GM06990 (cell line): ENCODE measurements around the gene SPTBN4.
"Not testable (repeated sequence)": the region's sequence is repeated elsewhere in the genome, so short reads cannot be mapped to it uniquely, and the experiment has no call there.

ENCODE experiments used
- DNase-seq: peaks from one replicate; pipeline ENCODE4 v3.0.0-alpha.2; 2011; ENCODE audit not compliant: insufficient read length; ENCODE audit errors: extremely low read depth
- H3K27me3 ChIP-seq: replicated peaks from 2 replicates; pipeline ENCODE4 v1.6.0; 2011; ENCODE audit warnings: low read length; ENCODE audit not compliant: control insufficient read depth, insufficient read depth
- H3K36me3 ChIP-seq: 2 replicates; pipeline ENCODE4 v1.5.1; 2011; ENCODE audit warnings: low read length; ENCODE audit not compliant: control insufficient read depth, insufficient read depth
- H3K4me3 ChIP-seq: replicated peaks from 2 replicates; pipeline ENCODE4 v1.5.1; 2011; ENCODE audit warnings: low read depth, mild to moderate bottlenecking, control low read depth, low read length
- TF ChIP-seq, protein P1 (sequence below): IDR thresholded peaks from 2 replicates; pipeline ENCODE4 v1.5.1; 2011; ENCODE audit warnings: low read length, control low read depth, mild to moderate bottlenecking, inconsistent platforms; ENCODE audit not compliant: insufficient read depth, poor library complexity, severe bottlenecking

SPTBN4 gene

DNA sequence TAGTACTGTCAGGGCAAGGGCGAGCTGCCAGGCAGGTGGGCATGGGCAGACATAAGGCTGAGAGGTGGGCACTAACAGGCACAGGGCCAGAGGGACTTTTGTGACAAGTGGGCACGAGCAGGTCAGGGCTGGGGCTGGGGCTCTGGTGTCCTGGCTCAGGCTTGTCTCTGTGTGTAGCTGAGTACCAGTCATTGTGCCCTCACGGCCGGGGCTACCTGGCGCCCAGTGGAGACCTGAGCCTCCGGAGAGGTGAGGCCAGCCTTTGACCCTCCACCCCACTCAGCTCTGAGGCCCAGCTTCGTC lies 155.9 kb downstream of the SPTBN4 start:
- no peaks in the 10 kb centered on the region; the same call in 1 of the 2 replicates for H3K36me3 ChIP-seq

DNA sequence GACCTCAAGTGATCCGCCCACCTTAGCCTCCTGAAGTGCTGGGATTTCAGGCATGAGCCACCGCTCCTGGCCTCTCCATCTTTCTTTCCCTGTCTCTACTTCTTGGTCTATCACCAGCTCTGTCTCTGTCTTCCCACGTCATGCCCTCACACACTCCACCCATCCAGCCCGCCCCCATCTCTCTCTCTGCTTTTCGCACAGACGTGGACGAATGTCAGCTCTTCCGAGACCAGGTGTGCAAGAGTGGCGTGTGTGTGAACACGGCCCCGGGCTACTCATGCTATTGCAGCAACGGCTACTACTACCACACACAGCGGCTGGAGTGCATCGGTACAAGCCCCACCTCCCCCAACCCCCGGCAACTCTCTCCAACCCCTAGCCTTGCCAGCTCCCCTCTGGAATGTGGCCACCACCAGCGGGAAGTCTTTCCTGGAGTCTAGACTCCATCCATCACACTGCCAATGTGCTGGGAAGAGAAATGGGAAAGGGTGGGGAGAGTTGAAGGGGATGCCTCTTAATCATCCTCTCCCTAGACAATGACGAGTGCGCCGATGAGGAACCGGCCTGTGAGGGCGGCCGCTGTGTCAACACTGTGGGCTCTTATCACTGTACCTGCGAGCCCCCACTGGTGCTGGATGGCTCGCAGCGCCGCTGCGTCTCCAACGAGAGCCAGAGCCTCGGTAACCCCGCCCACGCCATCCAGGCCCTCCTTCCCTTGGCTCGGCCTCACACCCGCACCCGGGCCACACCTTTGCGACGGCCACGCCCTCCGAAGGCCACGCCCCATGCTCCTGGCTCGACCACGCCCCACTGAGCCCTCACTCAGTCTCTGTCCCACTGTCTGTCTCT lies 156.8 kb downstream of the SPTBN4 start:
- TF ChIP-seq, protein P1, sequence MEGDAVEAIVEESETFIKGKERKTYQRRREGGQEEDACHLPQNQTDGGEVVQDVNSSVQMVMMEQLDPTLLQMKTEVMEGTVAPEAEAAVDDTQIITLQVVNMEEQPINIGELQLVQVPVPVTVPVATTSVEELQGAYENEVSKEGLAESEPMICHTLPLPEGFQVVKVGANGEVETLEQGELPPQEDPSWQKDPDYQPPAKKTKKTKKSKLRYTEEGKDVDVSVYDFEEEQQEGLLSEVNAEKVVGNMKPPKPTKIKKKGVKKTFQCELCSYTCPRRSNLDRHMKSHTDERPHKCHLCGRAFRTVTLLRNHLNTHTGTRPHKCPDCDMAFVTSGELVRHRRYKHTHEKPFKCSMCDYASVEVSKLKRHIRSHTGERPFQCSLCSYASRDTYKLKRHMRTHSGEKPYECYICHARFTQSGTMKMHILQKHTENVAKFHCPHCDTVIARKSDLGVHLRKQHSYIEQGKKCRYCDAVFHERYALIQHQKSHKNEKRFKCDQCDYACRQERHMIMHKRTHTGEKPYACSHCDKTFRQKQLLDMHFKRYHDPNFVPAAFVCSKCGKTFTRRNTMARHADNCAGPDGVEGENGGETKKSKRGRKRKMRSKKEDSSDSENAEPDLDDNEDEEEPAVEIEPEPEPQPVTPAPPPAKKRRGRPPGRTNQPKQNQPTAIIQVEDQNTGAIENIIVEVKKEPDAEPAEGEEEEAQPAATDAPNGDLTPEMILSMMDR = no peak
- peak; percentile 48 for DNase-seq
- no peaks in the 10 kb centered on the region for H3K27me3 ChIP-seq
- no peaks in the 10 kb centered on the region; the same call in 1 of the 2 replicates for H3K36me3 ChIP-seq
- H3K4me3 ChIP-seq = no peak overlapping the region

More for the DNA sequence above, 155.9 kb downstream of the SPTBN4 start:
- no peak for DNase-seq
- TF ChIP-seq, protein P1 = no peak
- Histone ChIP-seq H3K27me3 (no peaks in the 10 kb centered on the region), H3K4me3 (no peak overlapping the region)

DNA sequence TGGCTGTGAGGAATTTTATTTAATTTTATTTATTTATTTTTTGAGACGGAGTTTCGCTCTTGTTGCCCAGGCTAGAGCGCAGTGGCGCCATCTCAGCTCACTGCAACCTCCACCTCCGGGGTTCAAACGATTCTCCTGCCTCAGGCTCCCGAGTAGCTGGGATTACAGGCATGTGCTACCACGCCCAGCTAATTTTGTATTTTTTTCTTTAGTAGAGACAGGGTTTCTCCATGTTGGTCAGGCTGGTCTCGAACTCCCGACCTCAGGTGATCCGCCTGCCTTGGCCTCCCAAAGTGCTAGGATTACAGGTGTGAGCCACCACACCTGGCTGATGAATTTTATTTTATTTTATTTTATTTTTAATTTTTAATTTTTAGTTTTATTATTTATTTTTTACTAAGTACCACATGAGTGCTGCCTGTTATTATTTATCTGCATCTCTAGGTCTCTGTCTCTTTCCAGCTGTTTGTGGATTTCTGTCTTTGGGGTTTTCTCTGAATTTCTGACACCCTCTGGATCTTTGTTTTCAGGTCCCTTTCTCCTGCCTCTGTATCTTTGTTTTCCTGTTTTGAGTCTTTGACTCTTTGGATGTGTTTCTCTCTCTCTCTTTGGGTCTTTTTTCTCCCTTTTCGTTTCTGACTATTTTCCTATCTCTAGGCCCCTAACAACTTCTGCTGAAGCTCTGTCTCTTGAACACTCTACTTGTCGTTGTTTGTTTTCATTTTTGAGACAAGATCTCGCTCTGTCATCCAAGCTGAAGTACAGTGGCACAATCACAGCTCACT lies 157.8 kb downstream of the SPTBN4 start:
- H3K4me3 ChIP-seq, DNase-seq, H3K27me3 ChIP-seq, H3K36me3 ChIP-seq: not testable (repeated sequence)

DNA sequence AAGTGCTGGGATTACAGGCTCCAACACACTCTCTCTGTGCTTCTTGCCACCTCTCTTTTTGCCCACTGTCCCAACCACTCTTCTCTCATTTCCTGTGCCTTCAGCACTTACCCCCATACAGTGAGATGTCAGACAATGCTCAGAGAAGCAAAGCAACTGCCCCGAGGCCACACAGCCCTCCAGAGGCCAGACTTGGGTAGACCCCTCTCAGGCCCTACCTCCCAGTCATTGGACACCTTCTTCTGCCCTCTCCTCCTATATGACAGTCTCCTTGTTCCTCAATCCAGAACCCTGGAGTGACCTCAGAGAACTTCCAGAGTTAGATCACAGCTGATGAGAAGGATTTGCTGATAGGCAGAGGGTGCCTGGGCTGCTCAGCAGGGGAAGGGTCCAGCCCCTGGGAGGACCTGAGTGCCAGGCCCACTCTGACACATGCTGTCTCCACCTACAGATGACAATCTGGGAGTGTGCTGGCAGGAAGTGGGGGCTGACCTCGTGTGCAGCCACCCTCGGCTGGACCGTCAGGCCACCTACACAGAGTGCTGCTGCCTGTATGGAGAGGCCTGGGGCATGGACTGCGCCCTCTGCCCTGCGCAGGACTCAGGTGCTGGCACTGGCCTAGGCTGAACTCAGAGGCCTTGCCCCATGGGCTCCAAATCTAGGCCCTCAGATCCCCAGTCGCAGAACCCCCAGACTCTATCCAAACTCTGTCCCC lies 158.8 kb downstream of the SPTBN4 start:
- no peaks in the 10 kb centered on the region for H3K27me3 ChIP-seq
- H3K36me3 ChIP-seq = no peaks in the 10 kb centered on the region; the same call in 1 of the 2 replicates
- TF ChIP-seq, protein P1 = no peak
- H3K4me3 ChIP-seq = no peak overlapping the region
- no peak for DNase-seq
